HepG2 (cell line): ENCODE data around the gene PSMC4. TPM values are rescaled to one million over a fixed set of nuclear protein-coding genes. Genes with fewer than 3 reads are reported as not detected.
A peak's percentile ranks its signal among the peaks of the same experiment; 100 is the strongest.
"Not testable (repeated sequence)": the region's sequence is repeated elsewhere in the genome, so short reads cannot be mapped to it uniquely, and the experiment has no call there.

ENCODE experiments used
- ATAC-seq: fragments of 200-7000 bp; cut with Tn5 transposase; 3 replicates; pipeline ENCODE4 v1.9.1; 2020; ENCODE audit warnings: mild to moderate bottlenecking, moderate library complexity
- BruUV-seq: library from RNA; stranded (reverse); fragments of 400-500 nt; replicated peaks from 2 replicates; lab custom pipeline; 2021; lab: Mats Ljungman, UMichigan
- CTCF ChIA-PET: fragments of 300-600 bp; formaldehyde crosslinking; extraction: SDS; loops from one replicate; lab custom pipeline; 2021; ENCODE audit warnings: low total read pairs, inconsistent platforms, low intra/inter-chr PET ratio; lab: Yijun Ruan, JAX
- POLR2A ChIA-PET: fragments of 350-600 bp; sonication (Branson Sonifier 250); formaldehyde crosslinking; loops from one replicate; lab custom pipeline; 2020; ENCODE audit warnings: antibody characterized with exemption, inconsistent platforms; lab: Yijun Ruan, JAX
- DNase-seq: peaks from one replicate; pipeline ENCODE4 v3.0.0-alpha.2; 2015; ENCODE audit warnings: low spot score
- FAIRE-seq: peaks from 3 replicates; lab custom pipeline; 2011; peaks lifted over from hg19 to GRCh38; lab: Jason Lieb, UNC
- H2AFZ ChIP-seq: one replicate; pipeline ENCODE4 v1.6.1; 2011; ENCODE audit warnings: low read length, inconsistent platforms
- H3K27ac ChIP-seq: fragments of 300-600 bp; 3 replicates; pipeline ENCODE4 v1.8.0; 2011; ENCODE audit warnings: mixed run types, mild to moderate bottlenecking, mixed read lengths, low read length, inconsistent platforms; ENCODE audit not compliant: insufficient read depth; ENCODE audit errors: extremely low read length
- H3K27me3 ChIP-seq, 2 experiments: fragments of 200-600 bp in 1 of 2; 2 replicates in 1 of 2; 3 replicates in 1 of 2; pipeline versions ENCODE4 v1.6.0 to v1.8.0; 2011; ENCODE audit warnings: low read length in 2 of 2, mild to moderate bottlenecking in 2 of 2, moderate library complexity in 2 of 2, inconsistent platforms in 1 of 2; ENCODE audit not compliant: insufficient read depth in 2 of 2, control insufficient read depth in 1 of 2
- H3K36me3 ChIP-seq, 2 experiments: fragments of 200-600 bp in 1 of 2; replicated peaks in 1 of 2; 2 replicates in 1 of 2; 3 replicates in 1 of 2; pipeline versions ENCODE4 v1.5.1 to v1.8.0; 2011; ENCODE audit warnings: low read length in 2 of 2, inconsistent platforms in 1 of 2; ENCODE audit not compliant: insufficient read depth in 2 of 2, control insufficient read depth in 1 of 2
- H3K4me1 ChIP-seq: 2 replicates; pipeline ENCODE4 v1.5.1; 2012; ENCODE audit warnings: low read length, inconsistent platforms; ENCODE audit not compliant: insufficient read depth
- H3K4me2 ChIP-seq: 2 replicates; pipeline ENCODE4 v1.6.0; 2011; ENCODE audit warnings: low read depth, low read length, inconsistent platforms
- H3K4me3 ChIP-seq, 3 experiments: fragments of 200-600 bp in 1 of 3; sonication (generic), shearing (Covaris generic) in 1 of 3; replicated peaks in 1 of 3; 2 replicates each; pipeline ENCODE4 v1.5.1; 2011 to 2016; ENCODE audit warnings: low read length in 3 of 3, inconsistent platforms in 2 of 3, low read depth in 2 of 3, mild to moderate bottlenecking in 2 of 3, control low read depth in 1 of 3, mixed read lengths in 1 of 3; ENCODE audit not compliant: insufficient read depth in 1 of 3
- H3K79me2 ChIP-seq: one replicate; pipeline ENCODE4 v1.6.1; 2011; ENCODE audit warnings: low read length, inconsistent platforms; ENCODE audit not compliant: insufficient read depth
- H3K9ac ChIP-seq: 2 replicates; pipeline ENCODE4 v1.6.0; 2011; ENCODE audit warnings: mild to moderate bottlenecking, low read depth, low read length, inconsistent platforms; ENCODE audit not compliant: insufficient read depth
- H3K9me3 ChIP-seq: 2 replicates; pipeline ENCODE4 v1.5.1; 2012; ENCODE audit warnings: mild to moderate bottlenecking, low read length
- H4K20me1 ChIP-seq: 2 replicates; pipeline ENCODE4 v1.6.0; 2011; ENCODE audit warnings: inconsistent platforms, mild to moderate bottlenecking, low read length, moderate library complexity; ENCODE audit not compliant: insufficient read depth
- MAFF ChIP-seq: IDR thresholded peaks from 2 replicates; pipeline ENCODE4 v1.6.1; 2011; ENCODE audit warnings: low read depth, low read length, improper control_type of control experiment
- MAFK ChIP-seq, 2 experiments: IDR thresholded peaks in 1 of 2; conservative IDR thresholded peaks in 1 of 2; 2 replicates each; pipeline ENCODE4 v1.6.1; 2011; ENCODE audit warnings: improper control_type of control experiment in 2 of 2, low read length in 2 of 2
- ZNF33A ChIP-seq: sonication (generic); formaldehyde crosslinking; IDR thresholded peaks from 2 replicates; pipeline ENCODE4 v1.5.1; 2020; ENCODE audit warnings: missing genetic modification reagents, mild to moderate bottlenecking, moderate library complexity, borderline replicate concordance
- WGBS: methylation state at CpG from one replicate; pipeline ENCODE4 v1.1.6; 2017; ENCODE audit warnings: low lambda C conversion rate; 5-methylcytosine and 5-hydroxymethylcytosine counted together
- in situ Hi-C: cut with HindIII; loops from 2 replicates; pipeline ENCODE4 v1.10.0; 2017; ENCODE audit warnings: low pct_unique_long_range_greater_than_20kb; ENCODE audit not compliant: extremely low pct_ligation_motif_present
- intact Hi-C: fragments of 100-400 bp; cut with micrococcal nuclease; formaldehyde crosslinking; loops from one replicate; pipeline ENCODE4 v1.10.0; 2022; ENCODE audit not compliant: unreplicated experiment
- polyA plus RNA-seq, 8 experiments: library from polyadenylated mRNA; depleted of rRNA in 3 of 8; stranded (reverse) in 7 of 8; unstranded in 1 of 8; fragments of >200 nt; fragmentation: Illumina TruSeq in 4 of 8; extraction: Trizol in 4 of 8; gene quantifications; 2 replicates each; pipeline versions ENCODE4 v1.2.1 to v1.2.3, GENCODE V29; 2011 to 2016; ENCODE audit warnings: low read depth in 4 of 8, missing spikeins in 1 of 8, mixed read lengths in 1 of 8; ENCODE audit not compliant: insufficient read depth in 1 of 8
- total RNA-seq, 5 experiments: library from RNA; depleted of rRNA; stranded (reverse); fragments of >200 nt; fragmentation: Illumina TruSeq; extraction: Trizol; gene quantifications; 2 replicates each; pipeline ENCODE4 v1.2.3, GENCODE V29; 2016; ENCODE audit warnings: low read depth in 1 of 5

PSMC4 gene
- total and polyA plus RNA-seq, 2 of the 13 experiments (the other 11 are each of a cell fraction or from before 2014, with no cell fraction given): 49.9 to 160 TPM

DNA sequence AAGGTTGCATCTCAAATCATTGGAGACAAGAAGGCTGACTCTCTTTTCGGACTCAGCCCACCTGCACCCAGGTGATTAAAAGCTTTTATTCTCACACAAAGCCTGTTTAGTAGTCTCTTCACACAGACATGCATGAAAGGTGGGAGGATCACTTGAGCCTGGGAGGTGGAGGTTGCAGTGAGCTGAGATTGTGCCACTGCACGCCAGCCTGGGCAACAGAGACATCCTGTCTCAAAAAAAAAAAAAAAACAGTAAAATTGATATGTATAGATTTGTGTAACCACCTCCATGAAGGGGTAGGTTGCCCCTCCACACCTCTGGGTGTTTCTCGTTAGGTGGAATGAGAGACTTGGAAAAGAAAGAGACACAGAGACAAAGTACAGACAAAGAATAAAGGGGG, 12.0 kb upstream of the PSMC4 start:
- H3K79me2 ChIP-seq, BruUV-seq, H3K9ac ChIP-seq, H3K27ac ChIP-seq, intact Hi-C loops, DNase-seq, in situ Hi-C loops, FAIRE-seq, H3K4me3 ChIP-seq, H3K9me3 ChIP-seq, H3K27me3 ChIP-seq, H3K4me1 ChIP-seq, ATAC-seq, CTCF ChIA-PET, H3K36me3 ChIP-seq, H3K4me2 ChIP-seq, H4K20me1 ChIP-seq, H2AFZ ChIP-seq: not testable (repeated sequence)
- 71% methylated on average over 3 of the region's 3 CpGs for WGBS
- POLR2A ChIA-PET: interaction anchor here (1.1 kb wide), 1 partner anchor 15 kb away, joined by 4 read pairs; no protein-coding TSS in a partner anchor

DNA sequence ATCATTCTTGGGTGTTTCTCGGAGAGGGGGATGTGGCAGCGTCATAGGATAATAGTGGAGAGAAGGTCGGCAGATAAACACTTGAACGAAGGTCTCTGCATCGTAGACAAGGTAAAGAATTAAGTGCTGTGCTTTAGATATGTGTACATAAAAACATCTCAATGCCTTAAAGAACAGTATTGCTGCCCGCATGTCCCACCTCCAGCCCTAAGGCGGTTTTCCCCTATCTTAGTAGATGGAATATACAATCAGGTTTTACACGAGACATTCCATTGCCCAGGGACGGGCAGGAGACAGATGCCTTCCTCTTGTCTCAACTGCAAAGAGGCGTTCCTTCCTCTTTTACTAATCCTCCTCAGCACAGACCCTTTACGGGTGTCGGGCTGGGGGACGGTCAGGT, 11.6 kb upstream of the PSMC4 start:
- H3K27me3 ChIP-seq, CTCF ChIA-PET, H3K9me3 ChIP-seq, H3K27ac ChIP-seq, BruUV-seq, ATAC-seq, DNase-seq, H3K36me3 ChIP-seq, H4K20me1 ChIP-seq, FAIRE-seq, H3K79me2 ChIP-seq, H3K9ac ChIP-seq, H2AFZ ChIP-seq, H3K4me1 ChIP-seq, H3K4me2 ChIP-seq, intact Hi-C loops, in situ Hi-C loops, H3K4me3 ChIP-seq: not testable (repeated sequence)
- POLR2A ChIA-PET: interaction anchor here (1.1 kb wide), 1 partner anchor 15 kb away, joined by 4 read pairs; no protein-coding TSS in a partner anchor
- 76% methylated on average over 13 of the region's 13 CpGs for WGBS

GRCh38 chr19:39963898-39964297, 7.1 kb upstream of the PSMC4 start:
- no peak for DNase-seq
- TF ChIP-seq ZNF33A (CRISPR knock-in tag): no peak
- 0 out of 2 replicates have a peak, but pooled peaks have one; percentile 16 for TF ChIP-seq MAFF
- TF ChIP-seq MAFK (conservative IDR thresholded peaks at IDR 0.05 in 1 of 2, IDR thresholded peaks at IDR 0.05 in 1 of 2; ENCODE audit: low read length in 2 of 2): peak in 1 of 2 experiments; percentile 26; a peak in 2 of 4 replicates
- TF ChIP-seq, all 625 proteins: peak for 2
- Histone ChIP-seq H3K27ac (no peak overlapping the region), H2AFZ (no peak overlapping the region), H3K79me2 (no peaks in the 10 kb centered on the region), H4K20me1 (no peaks in the 10 kb centered on the region), H3K9ac (no peak overlapping the region), H3K4me1 (peaks cover 10% of the 10 kb centered on the region), H3K36me3 (no peaks in the 10 kb centered on the region), H3K27me3 (no peaks in the 10 kb centered on the region), H3K4me3 (no peak overlapping the region), H3K4me2 (no peak overlapping the region), H3K9me3 (no peaks in the 10 kb centered on the region)
- intact Hi-C loops: no loop called here
- FAIRE-seq (no peak), ATAC-seq (no peak)
- BruUV-seq: no TSS peak
- ChIA-PET POLR2A (no interaction called here), CTCF (no interaction called here)
- in situ Hi-C loops: no loop called here
- WGBS: 58% methylated on average over 3 of the region's 3 CpGs
